PFSK-1 (cell line): Measurements from ENCODE around the gene NBEAL2.

ENCODE experiments used
- FOXP2 ChIP-seq: optimal IDR thresholded peaks from 2 replicates; pipeline ENCODE3; 2011; ENCODE audit warnings: borderline replicate concordance, control low read depth, inconsistent platforms; ENCODE audit not compliant: insufficient read depth; ENCODE audit errors: extremely low read length, extremely low read depth
- POLR2AphosphoS5 ChIP-seq: IDR thresholded peaks from 2 replicates; pipeline ENCODE4 v1.6.1; 2012; ENCODE audit warnings: low read depth, mild to moderate bottlenecking, control low read depth, low read length, moderate library complexity
- TAF1 ChIP-seq: IDR thresholded peaks from 2 replicates; pipeline ENCODE4 v1.6.1; 2012; ENCODE audit warnings: low read length, control low read depth, borderline replicate concordance; ENCODE audit not compliant: insufficient read depth
- TF ChIP-seq, protein P1 (sequence below), 2 experiments: IDR thresholded peaks; 2 replicates each; pipeline versions ENCODE4 v1.6.1 to v1.8.0; 2011 to 2012; ENCODE audit warnings: low read depth in 2 of 2, low read length in 2 of 2, control low read depth in 1 of 2, inconsistent platforms in 1 of 2, mild to moderate bottlenecking in 1 of 2, moderate library complexity in 1 of 2; ENCODE audit not compliant: insufficient read depth in 1 of 2

DNA sequence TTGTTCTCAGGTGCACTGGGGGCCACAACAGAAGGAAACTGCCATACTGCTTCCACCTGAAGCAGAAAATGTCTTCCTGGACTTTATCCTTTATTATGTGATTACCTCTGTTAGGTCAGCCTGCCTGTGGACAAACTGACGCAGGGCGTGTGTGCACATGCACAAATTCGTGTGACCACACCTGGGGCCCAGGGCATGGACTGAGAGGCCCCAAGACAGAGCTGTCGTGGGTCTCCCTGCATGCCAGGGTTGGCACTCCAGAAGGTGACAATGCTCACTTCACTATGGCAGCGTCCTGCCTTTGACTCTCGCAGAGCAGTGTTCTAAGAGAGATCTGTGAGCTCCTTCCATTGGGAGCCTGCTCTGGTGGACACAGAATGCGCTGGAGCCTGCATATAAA, 37.4 kb upstream of the NBEAL2 start:
- TF ChIP-seq FOXP2: no peak
- TF ChIP-seq POLR2AphosphoS5: no peak
- no peak for TF ChIP-seq TAF1
- TF ChIP-seq, protein P1, sequence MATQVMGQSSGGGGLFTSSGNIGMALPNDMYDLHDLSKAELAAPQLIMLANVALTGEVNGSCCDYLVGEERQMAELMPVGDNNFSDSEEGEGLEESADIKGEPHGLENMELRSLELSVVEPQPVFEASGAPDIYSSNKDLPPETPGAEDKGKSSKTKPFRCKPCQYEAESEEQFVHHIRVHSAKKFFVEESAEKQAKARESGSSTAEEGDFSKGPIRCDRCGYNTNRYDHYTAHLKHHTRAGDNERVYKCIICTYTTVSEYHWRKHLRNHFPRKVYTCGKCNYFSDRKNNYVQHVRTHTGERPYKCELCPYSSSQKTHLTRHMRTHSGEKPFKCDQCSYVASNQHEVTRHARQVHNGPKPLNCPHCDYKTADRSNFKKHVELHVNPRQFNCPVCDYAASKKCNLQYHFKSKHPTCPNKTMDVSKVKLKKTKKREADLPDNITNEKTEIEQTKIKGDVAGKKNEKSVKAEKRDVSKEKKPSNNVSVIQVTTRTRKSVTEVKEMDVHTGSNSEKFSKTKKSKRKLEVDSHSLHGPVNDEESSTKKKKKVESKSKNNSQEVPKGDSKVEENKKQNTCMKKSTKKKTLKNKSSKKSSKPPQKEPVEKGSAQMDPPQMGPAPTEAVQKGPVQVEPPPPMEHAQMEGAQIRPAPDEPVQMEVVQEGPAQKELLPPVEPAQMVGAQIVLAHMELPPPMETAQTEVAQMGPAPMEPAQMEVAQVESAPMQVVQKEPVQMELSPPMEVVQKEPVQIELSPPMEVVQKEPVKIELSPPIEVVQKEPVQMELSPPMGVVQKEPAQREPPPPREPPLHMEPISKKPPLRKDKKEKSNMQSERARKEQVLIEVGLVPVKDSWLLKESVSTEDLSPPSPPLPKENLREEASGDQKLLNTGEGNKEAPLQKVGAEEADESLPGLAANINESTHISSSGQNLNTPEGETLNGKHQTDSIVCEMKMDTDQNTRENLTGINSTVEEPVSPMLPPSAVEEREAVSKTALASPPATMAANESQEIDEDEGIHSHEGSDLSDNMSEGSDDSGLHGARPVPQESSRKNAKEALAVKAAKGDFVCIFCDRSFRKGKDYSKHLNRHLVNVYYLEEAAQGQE (IDR thresholded peaks at IDR 0.05; ENCODE audit: insufficient read depth in 1 of 2, low read depth in 2 of 2, low read length in 2 of 2): no peak
